Stimulated activated CD4-positive, alpha-beta T cell treated with anti-CD3 and anti-CD28 coated beads, Interleukin-15, amount 100 ng/mL, for 1 hour (primary cell): ENCODE data around the gene SLC35F1.
"Not testable (repeated sequence)": the region's sequence is repeated elsewhere in the genome, so short reads cannot be mapped to it uniquely, and the experiment has no call there.

Experiments
- DNase-seq, 2 donors: peaks; one replicate each; pipeline ENCODE4 v3.0.0-alpha.2; 2020; ENCODE audit warnings: low read depth in 1 of 2, low spot score in 1 of 2

SLC35F1 gene

DNA sequence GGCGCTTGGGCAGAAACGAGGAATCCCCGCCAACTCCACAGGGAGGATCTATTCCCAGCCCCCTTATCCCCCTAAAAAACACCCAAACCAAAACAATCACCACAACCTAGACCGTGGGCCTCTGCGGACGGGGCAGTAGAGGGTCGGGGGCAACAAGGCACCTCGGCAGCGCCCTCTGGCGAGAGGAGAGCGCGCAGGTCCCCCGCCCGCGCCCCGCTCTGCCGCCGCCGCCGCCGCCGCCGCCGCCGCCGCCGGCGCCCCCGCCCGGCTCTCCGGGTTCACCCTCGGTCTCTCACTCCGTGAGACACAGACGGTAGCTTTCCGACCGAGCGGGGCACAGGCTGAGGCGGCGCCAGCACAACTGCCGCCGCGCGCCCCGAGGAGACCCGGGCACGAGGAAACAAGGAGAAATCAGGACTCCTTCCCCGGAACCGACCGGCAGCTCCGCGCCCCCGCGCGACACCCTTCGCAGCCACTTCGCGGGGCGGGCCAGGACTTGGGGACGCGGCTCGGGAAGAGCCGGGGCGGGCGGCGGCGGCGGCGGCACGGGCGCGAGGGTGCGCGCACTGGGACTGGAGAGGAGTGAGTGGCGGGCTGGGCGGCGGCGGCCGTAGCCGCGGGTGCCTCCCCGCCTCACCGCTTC, at the start of gene SLC35F1:
SLC35F1 (plus strand) TSS at position 307 of the 643 bp plus-strand sequence.
- peak in 1 of 2 donors; percentile 18 for DNase-seq

DNA sequence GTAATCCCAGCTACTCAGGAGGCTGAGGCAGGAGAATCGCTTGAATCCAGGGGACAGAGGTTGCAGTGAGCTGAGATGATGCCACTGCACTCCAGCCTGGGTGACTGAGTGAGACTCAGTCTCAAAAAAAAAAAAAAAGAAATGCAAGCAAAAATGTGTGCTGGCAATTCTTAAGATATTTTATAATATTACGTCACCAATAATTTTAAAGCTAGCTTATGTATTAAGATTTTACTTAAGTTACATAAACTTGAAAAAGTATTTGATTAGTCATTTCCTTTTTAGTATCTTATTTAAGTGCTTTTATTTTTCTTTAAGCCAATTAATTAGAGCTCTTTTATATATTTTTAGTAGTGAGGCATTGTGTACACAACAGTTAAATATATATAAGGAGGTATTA, 48.5 kb upstream of the SLC35F1 start:
- DNase-seq: not testable (repeated sequence)

DNA sequence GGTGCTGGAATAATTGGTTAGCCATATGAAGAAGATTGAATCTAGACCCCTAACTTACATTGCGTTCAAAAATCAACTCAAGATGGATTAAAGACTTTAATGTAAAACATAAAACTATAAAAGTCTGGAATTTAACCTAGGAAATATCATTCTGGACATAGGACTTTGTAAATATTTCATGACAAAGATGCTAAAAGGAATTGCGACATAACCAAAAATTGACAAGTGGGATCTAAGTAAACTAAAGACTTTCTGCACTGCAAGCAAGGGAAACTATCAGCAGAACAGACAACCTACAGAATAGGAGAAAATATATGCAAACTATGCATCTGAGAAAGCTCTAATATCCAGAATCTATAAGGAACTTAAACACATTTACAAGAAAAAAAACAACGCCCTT, 45.5 kb upstream of the SLC35F1 start:
- no peak for DNase-seq

DNA sequence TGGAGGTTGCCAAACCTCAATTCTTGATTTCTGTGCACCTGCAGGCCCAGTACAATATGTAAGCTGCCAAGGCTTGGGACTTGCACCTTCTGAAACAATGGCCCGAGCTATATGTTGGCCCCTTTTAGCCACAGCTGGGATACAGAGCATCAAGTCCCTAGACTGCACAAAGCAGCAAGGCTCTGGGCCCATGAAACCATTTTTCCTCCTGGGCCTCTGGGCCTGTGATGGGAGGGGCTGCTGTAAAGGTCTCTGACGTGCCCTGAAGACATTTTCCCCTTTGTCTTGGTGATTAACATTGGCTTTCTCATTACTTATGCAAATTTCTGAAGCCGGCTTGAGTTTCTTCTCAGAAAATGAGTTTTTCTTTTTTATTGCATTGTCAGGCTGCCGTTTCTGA, 40.5 kb upstream of the SLC35F1 start:
- DNase-seq: no peak

DNA sequence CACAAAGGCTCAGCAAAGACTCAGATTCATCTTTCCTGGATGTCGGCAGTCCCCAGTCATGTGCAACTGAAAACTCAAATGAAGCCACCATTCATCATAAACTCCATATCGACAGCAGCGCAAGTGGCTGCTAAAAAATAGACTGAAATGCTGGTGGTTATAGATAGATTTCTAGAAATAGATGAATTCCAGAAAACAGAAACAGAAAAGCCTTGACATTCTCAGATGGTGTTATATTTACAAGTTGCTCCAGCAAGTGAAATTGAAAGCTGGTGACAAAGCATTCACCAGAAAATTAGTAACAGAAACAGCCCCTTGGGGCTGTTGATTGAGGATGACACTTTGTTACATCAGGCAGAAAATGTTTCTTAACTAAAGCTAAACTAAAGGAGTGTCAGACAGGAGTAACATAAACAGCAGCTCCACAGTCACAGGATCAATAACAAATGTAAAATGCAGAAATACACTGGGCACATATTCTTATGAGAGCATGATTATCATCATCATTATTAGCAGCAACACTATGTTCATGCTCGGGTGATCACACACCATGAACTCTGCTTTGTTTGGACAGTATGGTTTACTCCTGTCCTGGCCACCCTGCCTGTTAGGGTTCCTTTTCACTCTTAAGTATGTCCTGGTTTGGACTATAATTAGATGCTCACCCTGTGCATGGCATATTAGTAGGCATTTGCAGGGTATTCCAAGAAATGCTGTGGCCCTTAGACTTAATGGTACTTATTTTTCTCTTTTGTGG, 36.4 kb upstream of the SLC35F1 start:
- no peak for DNase-seq

DNA sequence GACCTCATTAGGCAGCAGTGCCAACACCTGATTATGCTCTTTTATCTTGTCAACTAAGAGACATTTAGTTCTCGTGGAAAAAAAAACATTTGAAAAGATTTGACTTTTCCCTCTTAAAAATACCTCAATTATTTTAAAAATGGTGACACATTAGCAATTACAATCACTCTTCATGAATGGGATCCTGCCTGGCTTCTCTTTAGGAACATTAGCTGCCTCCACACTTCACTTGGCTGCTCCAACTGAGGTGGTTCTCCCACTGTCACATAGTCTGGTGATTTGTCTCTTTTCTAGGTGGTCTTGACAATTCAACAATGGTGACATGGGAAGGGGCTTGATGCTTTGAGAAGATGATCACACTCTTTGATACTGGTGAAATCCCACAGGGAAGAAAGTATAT, 26.2 kb upstream of the SLC35F1 start:
- DNase-seq: no peak

DNA sequence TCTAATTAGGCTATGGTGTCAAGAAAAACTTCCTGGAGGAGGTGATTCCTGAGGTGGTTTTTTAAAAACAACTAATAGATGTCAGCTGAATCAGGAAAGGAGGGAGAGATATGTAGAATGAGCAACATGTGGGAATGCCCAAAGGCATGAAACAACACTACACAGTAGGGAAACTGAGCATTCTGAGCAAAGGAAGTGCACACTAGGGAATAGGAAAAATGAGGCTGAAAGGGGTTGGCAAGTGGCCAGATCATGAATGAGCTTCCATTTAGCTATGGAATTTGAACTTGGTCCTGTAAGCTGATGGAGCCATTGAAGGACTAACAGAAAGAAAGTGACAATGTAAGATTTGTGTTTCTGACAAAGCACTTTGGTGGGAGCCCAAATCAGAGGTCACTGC, 16.9 kb upstream of the SLC35F1 start:
- DNase-seq: no peak

DNA sequence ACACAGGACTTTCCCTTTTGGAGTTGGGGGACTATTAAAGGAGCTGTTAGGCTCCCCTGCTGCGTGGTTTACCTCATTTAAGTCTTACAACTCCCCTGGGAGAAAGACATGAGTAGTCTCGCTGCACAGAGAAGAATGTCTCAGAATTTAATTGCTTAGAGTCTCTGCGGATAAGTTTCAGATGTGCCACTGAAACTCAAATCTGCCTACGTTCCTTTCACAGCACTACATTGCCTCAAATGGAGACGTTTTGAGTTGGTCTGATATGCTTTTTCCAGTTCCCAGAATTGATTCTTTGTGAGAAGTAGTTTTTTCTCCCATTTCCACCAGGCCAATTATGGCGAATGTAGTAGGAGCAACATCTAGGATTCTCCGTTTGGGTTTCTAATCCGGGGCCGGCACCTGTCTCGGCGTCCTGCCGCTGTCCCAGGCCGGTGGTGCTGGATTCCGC, 532 bp upstream of the SLC35F1 start:
- DNase-seq: no peak

DNA sequence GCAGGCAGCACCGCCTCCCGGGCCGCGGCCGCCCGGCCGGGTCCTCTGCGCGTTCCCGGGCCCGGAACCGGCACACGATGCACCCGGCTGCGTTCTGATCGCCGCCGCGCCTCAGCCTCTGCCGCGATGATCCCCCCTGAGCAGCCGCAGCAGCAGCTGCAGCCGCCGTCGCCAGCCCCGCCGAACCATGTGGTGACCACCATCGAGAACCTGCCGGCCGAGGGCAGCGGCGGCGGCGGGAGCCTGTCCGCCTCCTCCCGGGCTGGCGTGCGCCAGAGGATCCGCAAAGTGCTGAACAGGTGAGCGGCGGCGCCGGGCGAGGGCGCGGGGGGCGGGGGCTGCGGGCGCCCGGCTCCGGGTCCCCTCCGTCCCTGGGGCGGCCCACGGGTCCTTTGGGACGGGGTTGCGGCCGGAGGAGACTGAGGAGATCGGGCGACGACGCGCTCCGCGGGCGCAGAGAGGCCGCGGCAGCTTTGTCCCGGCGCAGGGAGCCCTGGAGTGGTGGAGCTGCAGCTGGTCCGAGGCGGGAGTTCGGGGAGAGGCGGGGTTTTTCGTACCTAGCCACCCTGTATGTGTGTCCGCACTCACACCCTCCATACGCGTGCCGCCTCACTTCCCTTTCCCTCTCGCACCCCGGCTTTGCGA, 659 bp downstream of the SLC35F1 start:
- no peak for DNase-seq

DNA sequence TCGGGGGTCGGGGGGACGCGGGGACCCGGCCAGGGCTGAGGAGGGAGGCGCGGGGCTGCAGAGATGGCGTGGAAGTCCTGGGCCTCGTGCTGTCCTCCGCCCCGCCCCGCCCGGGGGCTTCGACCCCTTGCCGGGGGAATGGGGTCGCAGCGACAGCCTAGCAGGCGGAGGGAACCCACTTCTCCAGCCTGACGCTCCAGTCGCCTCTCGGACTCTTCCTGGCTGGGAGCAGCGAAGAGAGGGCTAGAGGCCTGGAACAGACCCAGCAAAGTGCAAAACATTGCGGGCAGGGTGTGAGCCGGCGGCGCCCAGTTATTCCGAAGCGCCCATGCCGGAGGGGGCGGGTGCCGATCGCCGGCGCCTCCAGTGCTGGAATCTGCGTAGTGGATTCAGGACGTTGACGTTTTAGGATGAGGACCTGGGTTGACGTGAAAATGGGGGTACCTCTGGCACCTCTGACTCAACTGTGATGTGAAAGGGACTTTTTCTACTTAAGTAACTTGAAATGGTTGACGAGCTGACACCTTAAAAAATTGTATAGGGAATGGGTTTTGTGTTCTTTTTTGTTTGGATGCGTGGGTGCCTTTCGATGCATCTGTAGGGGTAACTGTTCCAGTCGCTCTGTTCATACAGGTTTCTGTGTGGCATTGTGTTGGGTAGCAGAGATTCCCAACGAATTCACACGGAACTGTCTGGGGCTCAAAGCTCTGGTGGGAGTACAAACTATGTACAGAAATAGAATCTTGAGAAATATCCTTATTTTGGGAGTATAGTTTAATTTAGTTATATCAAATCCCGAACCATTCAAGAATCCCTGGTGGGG, 1.4 kb downstream of the SLC35F1 start:
- DNase-seq: no peak

DNA sequence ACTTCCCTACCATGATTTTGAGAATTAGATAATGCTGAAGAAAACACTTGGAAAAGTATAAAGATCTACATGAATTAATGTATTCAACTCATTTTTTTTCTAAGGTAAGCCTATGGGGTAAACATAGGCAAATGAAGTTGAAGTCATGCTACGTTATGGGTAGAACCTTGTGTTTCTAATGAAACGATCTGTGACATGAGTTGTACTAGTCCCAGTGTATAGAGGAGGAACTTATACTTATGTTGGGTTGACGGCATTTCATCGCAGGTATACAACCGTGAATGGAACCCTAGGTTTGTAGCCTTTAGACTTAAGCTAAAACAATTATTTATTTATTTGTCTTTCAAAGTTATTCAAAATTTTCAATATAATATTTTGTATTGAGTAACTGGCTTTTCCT, 2.6 kb downstream of the SLC35F1 start:
- DNase-seq: no peak

DNA sequence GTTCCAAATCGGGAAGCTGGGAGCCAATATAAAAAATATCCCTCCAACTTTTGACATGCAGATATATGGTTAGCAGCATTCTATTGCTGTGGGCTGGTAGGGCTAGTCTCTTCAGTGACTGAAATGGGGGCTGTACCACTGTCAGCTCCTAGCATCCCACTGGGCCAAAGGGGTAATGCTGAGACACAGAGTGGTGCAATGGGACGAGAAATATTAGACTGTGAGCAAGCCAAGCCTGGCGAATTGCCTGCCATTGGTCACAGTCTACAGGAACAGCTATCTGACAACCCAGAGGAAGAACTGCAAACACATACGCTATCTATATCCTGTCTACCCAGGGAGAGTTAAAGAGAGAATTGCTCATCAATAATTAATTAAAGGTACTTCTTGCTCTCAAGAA, 3.5 kb downstream of the SLC35F1 start:
- DNase-seq: no peak

DNA sequence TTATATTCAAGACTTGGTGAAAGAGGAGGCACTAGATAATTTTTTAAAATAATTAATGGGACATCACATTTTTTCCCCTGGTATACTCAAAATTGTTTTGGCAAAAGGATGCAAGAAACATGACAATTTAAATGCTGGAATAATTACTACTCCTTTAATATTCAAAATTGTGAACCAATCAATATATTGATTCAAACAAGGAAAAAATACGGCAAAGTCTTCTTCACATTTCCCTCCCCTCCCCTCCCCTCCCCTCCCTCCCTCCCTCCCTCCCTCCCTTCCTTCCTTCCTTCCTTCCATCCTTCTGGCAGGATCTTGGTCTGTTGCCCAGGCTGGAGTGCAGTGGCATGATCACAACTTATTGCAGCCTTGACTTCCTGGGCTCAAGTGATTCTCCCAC, 4.1 kb downstream of the SLC35F1 start:
- DNase-seq: no peak

DNA sequence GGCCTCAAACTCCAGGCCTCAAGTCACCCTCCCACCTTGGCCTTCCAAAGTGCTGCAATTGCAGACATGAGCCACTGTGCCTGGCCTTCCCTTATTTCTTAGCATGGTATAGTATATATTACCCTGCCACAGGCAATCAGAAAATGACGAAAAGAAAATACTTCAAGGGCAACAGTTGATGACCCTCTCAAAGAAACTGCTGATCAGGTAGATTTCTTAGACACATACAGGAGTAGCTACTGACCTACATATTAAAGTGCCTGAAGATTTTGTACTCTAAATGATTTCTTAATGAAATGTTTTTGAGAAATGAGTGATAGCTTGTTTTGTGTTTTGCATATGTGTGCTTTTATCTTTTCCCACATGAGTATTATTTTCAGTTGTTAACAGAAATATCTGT, 4.6 kb downstream of the SLC35F1 start:
- no peak for DNase-seq

DNA sequence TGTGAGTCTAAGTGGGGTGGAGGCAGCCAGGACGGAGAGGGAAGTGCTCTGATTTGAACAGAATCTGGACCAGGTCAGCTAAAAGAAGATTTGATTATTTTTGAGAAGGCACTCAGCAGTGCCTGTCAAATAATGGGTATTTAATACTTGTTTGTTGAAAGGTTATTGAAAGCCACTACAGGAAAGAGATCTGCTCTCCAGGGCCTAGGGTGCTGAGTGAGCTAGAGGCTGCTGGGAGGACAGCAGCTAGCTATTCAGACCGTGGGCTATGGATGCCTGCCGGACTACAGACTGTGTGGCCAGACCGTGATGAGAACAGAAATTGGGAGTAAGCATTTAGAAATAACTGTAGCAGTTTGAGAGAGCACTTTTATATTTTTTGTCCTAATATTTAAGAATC, 8.8 kb downstream of the SLC35F1 start:
- DNase-seq: no peak

DNA sequence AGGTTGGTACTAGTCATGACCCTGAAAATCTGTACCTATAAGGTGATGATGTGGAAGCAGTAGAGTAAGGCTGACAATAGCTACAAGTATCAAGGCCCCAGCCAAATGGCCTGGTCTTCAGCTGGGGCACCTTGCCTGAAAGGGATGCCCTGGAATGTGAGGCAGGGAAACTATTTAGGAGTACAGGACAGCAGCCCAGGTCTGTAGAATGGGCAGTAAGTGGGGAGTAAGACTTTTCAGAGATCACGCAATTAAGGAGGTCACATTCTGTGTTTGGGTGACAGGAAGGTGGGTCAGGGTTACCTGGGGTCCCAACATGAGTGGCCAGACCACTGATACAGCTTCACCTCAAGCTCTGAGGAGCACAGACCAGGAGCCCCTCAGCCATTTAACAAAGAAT, 9.4 kb downstream of the SLC35F1 start:
- DNase-seq: no peak

DNA sequence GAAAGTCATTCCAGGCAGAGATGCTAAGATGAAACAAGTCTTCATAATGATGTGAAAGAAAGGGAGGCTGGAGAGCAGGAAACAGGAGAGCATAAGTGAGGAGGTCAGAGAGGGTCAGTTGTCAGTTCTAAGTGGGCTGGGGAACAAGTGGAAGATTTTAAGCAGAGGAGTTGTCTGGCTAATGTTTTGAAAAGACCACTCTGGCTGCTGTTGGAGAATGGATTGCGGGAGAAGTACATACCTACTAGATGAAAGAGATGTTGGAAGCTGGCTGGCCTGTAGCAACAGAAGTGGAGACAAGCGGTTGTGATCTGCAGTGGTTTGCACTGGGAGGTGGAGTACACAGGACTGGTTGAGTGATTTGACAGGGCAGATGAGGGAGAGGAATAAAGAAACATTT, 10.1 kb downstream of the SLC35F1 start:
- DNase-seq: no peak

DNA sequence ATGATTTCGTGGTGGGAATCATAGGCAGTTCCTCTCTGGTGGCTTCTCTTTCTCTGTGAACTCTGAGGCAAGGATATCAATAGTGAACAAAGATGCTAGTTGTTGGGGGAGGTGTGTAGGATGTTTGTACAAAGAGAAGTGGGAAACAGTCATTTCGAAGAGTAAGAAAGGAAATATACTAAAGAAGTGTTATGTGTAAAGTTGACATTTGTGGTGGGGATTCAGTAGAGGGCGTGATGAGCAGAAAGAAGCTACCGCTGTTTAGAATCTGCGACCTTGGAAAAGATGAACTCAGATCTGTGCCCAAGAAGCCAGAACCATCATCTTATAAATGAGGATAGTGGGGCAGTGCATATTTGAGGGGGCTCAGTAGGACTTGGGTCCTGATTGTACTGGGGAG, 11.4 kb downstream of the SLC35F1 start:
- DNase-seq: no peak

DNA sequence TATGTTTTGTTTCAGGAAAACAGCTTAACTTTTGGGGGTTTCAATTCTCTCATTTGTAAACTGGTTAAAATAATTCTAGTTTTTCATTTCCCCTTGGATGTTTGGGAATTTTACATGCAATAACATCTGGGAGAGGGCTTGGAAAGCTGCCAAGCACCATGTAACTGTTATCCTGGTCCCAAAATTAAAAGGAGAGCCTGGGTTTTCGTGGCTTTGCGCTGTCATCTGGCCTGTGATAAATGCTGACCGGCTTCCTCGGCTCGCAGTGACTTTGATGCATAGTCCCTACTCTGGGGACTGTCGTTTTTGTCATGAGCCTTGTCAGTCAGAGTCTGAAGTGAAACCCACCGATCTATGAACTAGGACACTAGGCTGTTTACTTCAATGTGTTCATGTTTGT, 12.2 kb downstream of the SLC35F1 start:
- DNase-seq: no peak

DNA sequence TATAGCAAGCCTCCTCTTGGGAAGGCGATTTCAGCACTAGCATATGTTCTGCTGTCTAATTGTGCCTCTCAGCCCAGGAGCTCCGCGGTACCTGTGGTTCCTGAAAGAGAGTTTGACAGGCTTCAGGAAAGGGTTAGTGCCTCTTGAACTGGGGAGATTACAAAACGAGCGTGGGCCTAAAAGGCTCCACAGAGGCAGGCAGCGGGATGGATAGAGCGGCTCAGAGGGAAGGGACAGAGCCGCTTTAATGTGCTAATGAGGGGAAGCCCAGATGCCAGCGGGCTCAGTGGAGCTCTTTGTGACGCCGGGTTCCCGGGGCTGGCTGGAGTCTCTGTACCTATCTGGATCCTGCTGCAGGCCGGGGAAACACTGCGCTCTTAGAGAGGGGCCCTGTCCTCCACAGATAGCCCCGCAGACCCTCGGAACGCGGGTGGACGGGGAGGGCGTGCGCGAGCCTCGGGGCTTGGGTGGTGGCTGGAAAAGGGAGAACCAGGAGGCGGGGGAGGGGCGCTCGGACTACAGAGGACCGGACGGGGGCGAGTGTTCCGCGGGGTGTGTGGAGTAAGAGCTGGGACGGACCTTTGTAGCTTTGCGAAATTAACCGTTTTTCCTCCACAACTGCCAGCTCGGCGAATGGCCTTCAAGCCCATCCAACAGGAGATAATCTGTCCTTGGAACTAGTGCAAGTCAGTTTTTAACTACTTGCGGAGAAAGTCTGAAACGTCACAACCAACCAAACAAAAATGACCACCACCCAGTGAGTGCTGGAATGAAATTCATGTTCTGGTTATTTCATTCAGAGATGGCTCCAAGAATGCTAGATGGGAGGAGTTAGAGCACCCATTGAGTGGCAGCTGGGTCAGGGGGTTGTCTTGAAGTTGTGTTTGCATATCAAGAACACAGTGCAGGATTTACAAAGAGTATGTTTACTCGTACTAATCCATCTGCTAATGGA, 13.0 kb downstream of the SLC35F1 start:
- no peak for DNase-seq
